DND-41 (cell line): ENCODE results near the gene MFSD6.

Experiments
- ATAC-seq: fragments of 200-7000 bp; cut with Tn5 transposase; 3 replicates; pipeline ENCODE4 v1.9.1; 2021; ENCODE audit warnings: low read depth; ENCODE audit not compliant: insufficient read depth
- DNase-seq: peaks from one replicate; pipeline ENCODE4 v3.0.0-alpha.2; 2020
- H2AFZ ChIP-seq: 2 replicates; pipeline ENCODE4 v1.6.0; 2012; ENCODE audit warnings: low read depth, low read length
- H3K27ac ChIP-seq: 2 replicates; pipeline ENCODE4 v1.5.1; 2012; ENCODE audit warnings: low read length, inconsistent platforms
- H3K27me3 ChIP-seq: fragments of 200-600 bp; sonication (generic); 2 replicates; pipeline ENCODE4 v1.6.0; 2012; ENCODE audit warnings: low read length, mild to moderate bottlenecking, inconsistent platforms; ENCODE audit not compliant: insufficient read depth, poor library complexity
- H3K36me3 ChIP-seq: 2 replicates; pipeline ENCODE4 v1.5.1; 2012; ENCODE audit warnings: low read length, inconsistent platforms; ENCODE audit not compliant: insufficient read depth
- H3K4me1 ChIP-seq: 2 replicates; pipeline ENCODE4 v1.5.1; 2012; ENCODE audit warnings: mild to moderate bottlenecking, low read length; ENCODE audit not compliant: insufficient read depth
- H3K4me2 ChIP-seq: 2 replicates; pipeline ENCODE4 v1.6.0; 2012; ENCODE audit warnings: mild to moderate bottlenecking, moderate library complexity, low read length, inconsistent platforms; ENCODE audit not compliant: insufficient read depth
- H3K4me3 ChIP-seq, 2 experiments: fragments of 200-600 bp in 1 of 2; shearing (Covaris generic) in 1 of 2; 2 replicates each; pipeline ENCODE4 v1.5.1; 2012 to 2016; ENCODE audit warnings: inconsistent platforms in 2 of 2, low read length in 2 of 2, mild to moderate bottlenecking in 2 of 2, low read depth in 1 of 2, moderate library complexity in 1 of 2
- H3K79me2 ChIP-seq: 2 replicates; pipeline ENCODE4 v1.6.0; 2012; ENCODE audit warnings: low read length, inconsistent platforms; ENCODE audit not compliant: insufficient read depth
- H3K9ac ChIP-seq: 2 replicates; pipeline ENCODE4 v1.6.0; 2012; ENCODE audit warnings: low read depth, mild to moderate bottlenecking, inconsistent platforms, low read length, moderate library complexity
- H3K9me3 ChIP-seq: 2 replicates; pipeline ENCODE4 v1.5.1; 2012; ENCODE audit warnings: low read length, moderate library complexity, mild to moderate bottlenecking, inconsistent platforms; ENCODE audit not compliant: insufficient read depth, severe bottlenecking
- H4K20me1 ChIP-seq: 2 replicates; pipeline ENCODE4 v1.6.0; 2012; ENCODE audit warnings: low read length; ENCODE audit not compliant: insufficient read depth
- CTCF ChIP-seq: IDR thresholded peaks from 2 replicates; pipeline ENCODE4 v1.5.1; 2012; ENCODE audit warnings: borderline replicate concordance, low read length, moderate library complexity, mild to moderate bottlenecking; ENCODE audit not compliant: poor library complexity, severe bottlenecking; ENCODE audit errors: extremely low read depth
- EZH2 ChIP-seq: IDR thresholded peaks from 3 replicates; pipeline ENCODE4 v1.6.1; 2012; ENCODE audit warnings: borderline replicate concordance, low read depth, mild to moderate bottlenecking, moderate library complexity, low read length, inconsistent platforms; ENCODE audit not compliant: severe bottlenecking

Gene MFSD6

GRCh38 chr2:190501702-190502407, 93.7 kb downstream of the MFSD6 start:
- no peak overlapping the region for H3K27ac ChIP-seq
- no peaks in the 10 kb centered on the region for H3K79me2 ChIP-seq
- H3K4me3 ChIP-seq = no peak overlapping the region
- no peak overlapping the region for H2AFZ ChIP-seq
- no peaks in the 10 kb centered on the region for H3K4me1 ChIP-seq
- no peaks in the 10 kb centered on the region for H3K9me3 ChIP-seq
- H3K36me3 ChIP-seq = peaks cover 81% of the 10 kb centered on the region
- H3K4me2 ChIP-seq = no peak overlapping the region
- no peak for TF ChIP-seq CTCF
- no peak for TF ChIP-seq EZH2
- no peaks in the 10 kb centered on the region for H3K27me3 ChIP-seq
- H3K9ac ChIP-seq = no peak overlapping the region
- H4K20me1 ChIP-seq = no peaks in the 10 kb centered on the region
- ATAC-seq = no peak
- no peak for DNase-seq

- peaks cover 76% of the 10 kb centered on the region for H3K36me3 ChIP-seq
- no peak overlapping the region for H3K9ac ChIP-seq
- H3K27me3 ChIP-seq = no peaks in the 10 kb centered on the region
- no peak overlapping the region for H3K27ac ChIP-seq
- no peak for ATAC-seq
- H2AFZ ChIP-seq = no peak overlapping the region
- no peak overlapping the region for H3K4me3 ChIP-seq
- no peak overlapping the region for H3K4me2 ChIP-seq
- H3K4me1 ChIP-seq = no peaks in the 10 kb centered on the region
- TF ChIP-seq CTCF (no peak), EZH2 (no peak)
- no peak for DNase-seq
- H3K9me3 ChIP-seq = no peaks in the 10 kb centered on the region
- H4K20me1 ChIP-seq = no peaks in the 10 kb centered on the region
- H3K79me2 ChIP-seq = no peaks in the 10 kb centered on the region
Measured at GRCh38 chr2:190503088-190503487, 94.9 kb downstream of the MFSD6 start.

- Histone ChIP-seq H3K27ac (no peak overlapping the region), H4K20me1 (no peaks in the 10 kb centered on the region), H3K27me3 (no peaks in the 10 kb centered on the region), H3K9me3 (no peaks in the 10 kb centered on the region), H3K4me3 (no peak overlapping the region), H3K36me3 (peaks cover 82% of the 10 kb centered on the region), H3K9ac (no peak overlapping the region), H3K4me2 (no peak overlapping the region), H2AFZ (no peak overlapping the region), H3K79me2 (no peaks in the 10 kb centered on the region), H3K4me1 (no peaks in the 10 kb centered on the region)
- DNase-seq = no peak
- no peak for ATAC-seq
- TF ChIP-seq CTCF (no peak), EZH2 (no peak)
Measured at GRCh38 chr2:190504912-190505311, 96.8 kb downstream of the MFSD6 start.
